Measurements from ENCODE around the gene FGF6.
"Not testable (repeated sequence)": the region's sequence is repeated elsewhere in the genome, so short reads cannot be mapped to it uniquely, and the experiment has no call there.

The FGF6 gene

GRCh38 chr12:4471256-4471655 lies 25.6 kb upstream of the FGF6 start:
- H3K4me3 ChIP-seq (ENCODE audit: low read depth, low read length) = no peak overlapping the region
- DNase-seq (ENCODE audit: low read depth) = no peak
- no peak for TF ChIP-seq POLR2A (IDR thresholded peaks at IDR 0.05; ENCODE audit: extremely low read depth, insufficient read length)
- no peak for TF ChIP-seq MYC (IDR thresholded peaks at IDR 0.05; ENCODE audit: low read depth, low read length)
- TF ChIP-seq MAX (IDR thresholded peaks at IDR 0.05; ENCODE audit: low read depth, low read length) = no peak
- TF ChIP-seq CTCF (IDR thresholded peaks at IDR 0.05; ENCODE audit: low read depth, low read length) = no peak

GRCh38 chr12:4468994-4469393 lies 23.4 kb upstream of the FGF6 start:
- no peak overlapping the region for H3K4me3 ChIP-seq (ENCODE audit: low read depth, low read length)
- DNase-seq (ENCODE audit: low read depth) = no peak
- TF ChIP-seq POLR2A (IDR thresholded peaks at IDR 0.05; ENCODE audit: extremely low read depth, insufficient read length) (no peak), MAX (IDR thresholded peaks at IDR 0.05; ENCODE audit: low read depth, low read length) (no peak), CTCF (IDR thresholded peaks at IDR 0.05; ENCODE audit: low read depth, low read length) (no peak), MYC (IDR thresholded peaks at IDR 0.05; ENCODE audit: low read depth, low read length) (no peak)

GRCh38 chr12:4460761-4461160 lies 15.1 kb upstream of the FGF6 start:
- H3K4me3 ChIP-seq (ENCODE audit: low read depth, low read length) = no peak overlapping the region
- DNase-seq (ENCODE audit: low read depth) = no peak
- TF ChIP-seq CTCF (IDR thresholded peaks at IDR 0.05; ENCODE audit: low read depth, low read length) (no peak), MAX (IDR thresholded peaks at IDR 0.05; ENCODE audit: low read depth, low read length) (no peak), MYC (IDR thresholded peaks at IDR 0.05; ENCODE audit: low read depth, low read length) (no peak), POLR2A (IDR thresholded peaks at IDR 0.05; ENCODE audit: extremely low read depth, insufficient read length) (no peak)

GRCh38 chr12:4455849-4456248 lies 10.2 kb upstream of the FGF6 start:
- not testable (repeated sequence) for H3K4me3 ChIP-seq (ENCODE audit: low read depth, low read length); DNase-seq (ENCODE audit: low read depth)

GRCh38 chr12:4454315-4454860 lies 8.8 kb upstream of the FGF6 start:
- no peak for TF ChIP-seq MYC (IDR thresholded peaks at IDR 0.05; ENCODE audit: low read depth, low read length)
- TF ChIP-seq CTCF (IDR thresholded peaks at IDR 0.05; ENCODE audit: low read depth, low read length) = no peak
- TF ChIP-seq POLR2A (IDR thresholded peaks at IDR 0.05; ENCODE audit: extremely low read depth, insufficient read length) = no peak
- no peak for DNase-seq (ENCODE audit: low read depth)
- H3K4me3 ChIP-seq (ENCODE audit: low read depth, low read length) = no peak overlapping the region

- TF ChIP-seq MAX (IDR thresholded peaks at IDR 0.05; ENCODE audit: low read depth, low read length) (no peak), MYC (IDR thresholded peaks at IDR 0.05; ENCODE audit: low read depth, low read length) (no peak), CTCF (IDR thresholded peaks at IDR 0.05; ENCODE audit: low read depth, low read length) (no peak), POLR2A (IDR thresholded peaks at IDR 0.05; ENCODE audit: extremely low read depth, insufficient read length) (no peak)
- no peak overlapping the region for H3K4me3 ChIP-seq (ENCODE audit: low read depth, low read length)
- DNase-seq (ENCODE audit: low read depth) = no peak
Observed at GRCh38 chr12:4451694-4452093, 6.1 kb upstream of the FGF6 start.
